GM21717 (cell line): Measurements from ENCODE around the gene COG7.
"Not testable (repeated sequence)": the region's sequence is repeated elsewhere in the genome, so short reads cannot be mapped to it uniquely, and the experiment has no call there.

ENCODE experiments used
- ATAC-seq: cut with Tn5 transposase; IDR thresholded peaks from one replicate; pipeline ENCODE4 v1.9.1; 2021; ENCODE audit warnings: mild to moderate bottlenecking, moderate library complexity; ENCODE audit not compliant: unreplicated experiment

Gene COG7

DNA sequence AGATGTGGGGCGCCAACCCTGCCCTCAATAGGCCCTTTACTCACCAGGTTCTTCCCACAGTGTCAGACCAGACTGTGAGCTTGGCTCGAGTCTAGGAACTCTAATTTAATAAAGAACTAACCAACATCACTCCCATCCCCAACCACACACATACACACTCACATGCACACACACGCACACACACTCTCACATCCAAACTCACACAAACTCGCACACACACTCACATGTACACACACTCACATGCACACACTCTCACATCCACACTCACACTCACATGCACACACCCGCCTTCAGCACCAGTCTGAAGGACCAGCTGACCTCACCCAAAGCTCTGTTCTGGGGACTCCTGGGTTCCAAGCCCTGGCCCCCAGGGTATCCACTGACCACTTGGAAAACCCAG lies 63.8 kb downstream of the COG7 start:
- ATAC-seq, result no peak

DNA sequence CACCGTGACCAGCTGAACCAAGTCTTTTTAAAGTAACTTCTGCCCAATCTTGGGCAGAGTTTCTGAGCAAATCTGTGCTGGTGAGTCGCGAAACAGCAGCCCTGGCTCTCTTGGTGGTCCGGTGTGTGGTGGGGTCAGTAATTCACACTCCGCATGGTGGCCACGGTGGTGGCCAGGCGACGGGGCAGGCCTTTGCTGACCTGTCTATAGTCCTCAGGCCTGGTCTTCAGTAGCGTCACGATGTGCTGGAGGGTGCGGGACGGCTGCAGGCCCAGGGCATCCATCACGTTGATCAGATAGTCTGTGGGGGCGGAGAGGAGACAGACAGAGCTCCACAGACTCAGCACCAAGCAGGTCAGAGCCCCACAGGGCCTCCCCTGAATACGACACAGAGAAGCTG lies 64.2 kb downstream of the COG7 start:
- ATAC-seq, result no peak

DNA sequence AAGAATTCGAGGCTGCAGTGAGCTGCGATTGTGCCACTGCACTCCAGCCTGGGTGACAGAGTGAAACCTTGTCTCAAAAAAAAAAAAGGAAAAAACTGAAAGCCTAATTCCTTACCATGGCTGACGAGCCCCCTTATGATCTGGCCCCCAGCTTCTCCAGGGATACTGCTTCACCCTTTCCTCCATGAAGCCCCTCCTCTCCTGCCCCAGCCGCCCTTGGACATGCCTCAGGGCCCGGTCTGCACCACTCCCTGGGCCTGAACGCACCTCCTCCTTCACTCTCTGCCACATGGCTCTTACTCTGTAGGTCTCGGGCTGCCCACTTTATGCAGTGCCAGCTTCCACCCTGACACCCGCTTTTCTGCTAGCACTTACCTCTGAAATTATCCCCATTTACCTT lies 65.3 kb downstream of the COG7 start:
- ATAC-seq, result no peak

GRCh38 chr16:23385441-23385840 lies 67.5 kb downstream of the COG7 start:
- no peak for ATAC-seq

DNA sequence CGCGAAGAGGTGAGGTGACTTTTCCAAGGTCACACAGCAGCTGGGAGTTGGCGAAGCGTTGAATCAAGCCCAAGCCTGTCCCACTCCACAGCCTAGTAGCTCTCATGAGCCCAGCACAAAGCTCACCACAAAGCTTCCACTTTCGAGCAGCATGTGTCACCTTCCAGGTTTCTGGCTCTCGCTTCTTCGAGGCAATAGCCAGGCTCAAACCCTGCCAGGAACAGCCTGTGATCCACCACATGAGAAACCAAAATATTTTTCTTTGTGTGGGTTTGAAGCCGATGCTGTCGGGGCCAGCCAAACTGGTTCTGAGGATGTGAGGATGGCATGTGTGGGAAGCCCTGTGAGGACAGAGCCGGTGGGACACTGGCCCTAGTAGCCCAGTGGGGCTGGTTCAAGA lies 68.1 kb downstream of the COG7 start:
- ATAC-seq, result no peak

DNA sequence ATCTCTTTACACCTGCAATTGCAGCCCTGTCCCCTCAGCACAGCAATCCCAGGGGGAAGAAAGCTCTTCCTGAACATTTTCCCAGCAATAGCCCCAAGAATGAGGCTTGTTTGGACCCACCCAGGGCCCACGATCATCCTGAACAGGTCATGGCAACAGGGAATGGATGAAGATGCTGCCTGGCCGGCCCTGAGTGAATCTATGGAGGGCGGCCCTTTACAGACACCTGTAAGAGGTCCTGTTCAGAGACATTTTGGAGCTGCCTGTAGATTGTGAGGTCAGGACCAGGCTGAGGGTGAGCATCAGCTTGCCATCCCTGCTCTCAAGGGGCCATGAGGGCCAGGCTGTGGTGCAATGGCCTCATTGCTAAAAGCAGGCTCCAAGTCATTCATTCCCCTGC lies 69.1 kb downstream of the COG7 start:
- ATAC-seq, result no peak

DNA sequence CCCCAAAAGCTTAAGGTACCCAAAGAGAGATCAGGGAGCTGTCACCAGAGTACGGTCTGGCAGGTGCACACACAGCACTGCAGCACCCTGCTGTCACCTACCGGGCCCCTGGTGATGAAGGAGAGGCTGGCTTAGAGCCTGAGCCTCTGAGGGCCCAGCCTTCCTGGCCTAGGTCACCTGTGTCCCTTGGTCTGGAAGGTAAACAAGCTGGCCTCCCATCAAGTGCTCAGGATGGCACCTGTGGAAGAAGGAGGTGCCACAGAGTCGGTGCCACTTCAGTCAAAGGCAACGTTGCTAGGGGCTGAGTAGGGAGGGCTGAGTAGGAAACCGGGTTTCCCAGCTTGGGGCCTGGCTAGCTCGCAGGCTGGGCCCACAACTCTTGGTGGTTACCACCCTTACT lies 70.7 kb downstream of the COG7 start:
- no peak for ATAC-seq

- not testable (repeated sequence) for ATAC-seq
Observed at GRCh38 chr16:23381702-23382101, 71.3 kb downstream of the COG7 start.

DNA sequence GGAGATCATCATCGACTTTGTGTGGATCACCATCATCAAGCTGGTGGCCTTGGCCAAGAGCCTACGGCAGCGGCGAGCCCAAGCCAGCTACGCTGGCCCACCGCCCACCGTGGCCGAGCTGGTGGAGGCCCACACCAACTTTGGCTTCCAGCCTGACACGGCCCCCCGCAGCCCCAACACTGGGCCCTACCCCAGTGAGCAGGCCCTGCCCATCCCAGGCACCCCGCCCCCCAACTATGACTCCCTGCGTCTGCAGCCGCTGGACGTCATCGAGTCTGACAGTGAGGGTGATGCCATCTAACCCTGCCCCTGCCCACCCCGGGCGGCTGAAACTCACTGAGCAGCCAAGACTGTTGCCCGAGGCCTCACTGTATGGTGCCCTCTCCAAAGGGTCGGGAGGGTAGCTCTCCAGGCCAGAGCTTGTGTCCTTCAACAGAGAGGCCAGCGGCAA lies 72.5 kb downstream of the COG7 start:
- ATAC-seq, result no peak

- ATAC-seq, result no peak
Observed at GRCh38 chr16:23379707-23380106, 73.3 kb downstream of the COG7 start.

DNA sequence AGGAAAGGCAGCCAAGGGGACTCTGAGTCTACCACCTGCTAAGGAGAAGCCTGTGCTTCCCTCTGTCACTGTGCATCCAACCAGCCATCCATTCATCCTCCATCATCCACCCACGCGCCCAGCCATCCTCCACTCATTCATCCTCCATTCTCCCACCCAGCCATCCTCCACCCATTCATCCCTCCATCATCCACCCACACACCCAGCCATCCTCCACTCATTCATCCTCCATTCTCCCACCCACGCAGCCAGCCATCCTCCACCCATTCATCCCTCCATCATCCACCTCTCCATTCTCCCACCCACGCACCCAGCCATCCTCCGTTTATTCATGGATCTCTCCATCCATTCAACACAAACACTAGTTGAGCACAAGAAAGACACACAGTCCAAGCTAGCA lies 74.1 kb downstream of the COG7 start:
- ATAC-seq, result no peak

- no peak for ATAC-seq
Observed at GRCh38 chr16:23378256-23378655, 74.7 kb downstream of the COG7 start.

- ATAC-seq, result no peak
Observed at GRCh38 chr16:23377071-23377931, 75.7 kb downstream of the COG7 start.

DNA sequence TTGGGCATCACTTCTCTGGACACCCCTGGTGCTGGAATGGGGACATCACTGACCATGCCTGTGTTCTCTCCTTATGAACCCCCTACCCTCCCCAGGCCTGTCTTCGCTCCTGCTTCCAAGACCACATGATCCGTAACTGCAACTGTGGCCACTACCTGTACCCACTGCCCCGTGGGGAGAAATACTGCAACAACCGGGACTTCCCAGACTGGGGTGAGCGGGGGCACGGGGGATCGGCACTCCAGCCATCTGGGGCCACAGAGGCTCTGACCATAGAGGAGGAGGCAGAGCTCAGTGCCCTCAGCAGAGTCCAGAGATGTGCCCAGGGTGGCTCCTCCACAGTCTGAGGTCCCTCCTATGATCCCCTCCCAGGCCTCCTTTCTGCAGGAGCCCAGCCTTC lies 77.3 kb downstream of the COG7 start:
- no peak for ATAC-seq

DNA sequence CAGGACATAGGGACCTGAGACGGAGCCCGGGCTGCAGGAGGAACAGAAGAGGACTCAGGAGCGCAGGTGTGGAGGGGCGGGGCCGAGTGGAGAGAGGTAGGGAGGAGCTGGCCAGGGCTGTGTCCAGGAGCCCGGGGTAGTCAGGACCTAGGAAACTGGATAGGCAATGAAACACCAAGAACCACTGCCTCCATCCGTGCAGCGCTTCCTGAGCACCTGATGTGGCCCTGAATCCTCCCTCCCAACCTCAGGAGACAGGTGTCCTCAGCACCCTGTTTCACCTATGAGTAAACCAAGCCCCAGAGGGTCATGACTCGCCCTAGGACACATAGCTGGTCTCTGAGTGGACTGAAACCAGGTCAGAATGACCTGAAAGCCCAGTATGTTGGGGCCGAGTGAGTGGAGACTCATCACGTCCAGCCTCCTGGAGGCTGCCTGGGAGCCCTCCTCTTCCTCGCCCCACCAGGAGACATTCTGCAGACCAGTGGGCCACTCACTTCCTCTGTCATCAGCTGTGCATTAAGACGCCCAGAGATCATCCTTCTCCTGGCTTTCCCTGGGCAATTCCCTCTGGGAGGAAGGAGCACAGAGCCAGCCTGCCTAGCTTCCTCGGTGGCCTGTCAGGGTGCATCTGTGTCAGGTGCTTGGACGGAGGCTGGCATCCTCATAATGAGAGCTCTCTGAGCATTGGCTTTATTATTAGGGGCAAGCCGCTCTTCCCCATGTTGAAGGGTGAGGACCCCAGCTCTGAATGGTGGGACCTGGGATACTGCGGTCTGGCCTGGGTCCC lies 78.1 kb downstream of the COG7 start:
- ATAC-seq, result no peak

GRCh38 chr16:23373436-23374219 lies 79.4 kb downstream of the COG7 start:
- ATAC-seq, result no peak

- no peak for ATAC-seq
Observed at GRCh38 chr16:23371368-23371767, 81.6 kb downstream of the COG7 start.

DNA sequence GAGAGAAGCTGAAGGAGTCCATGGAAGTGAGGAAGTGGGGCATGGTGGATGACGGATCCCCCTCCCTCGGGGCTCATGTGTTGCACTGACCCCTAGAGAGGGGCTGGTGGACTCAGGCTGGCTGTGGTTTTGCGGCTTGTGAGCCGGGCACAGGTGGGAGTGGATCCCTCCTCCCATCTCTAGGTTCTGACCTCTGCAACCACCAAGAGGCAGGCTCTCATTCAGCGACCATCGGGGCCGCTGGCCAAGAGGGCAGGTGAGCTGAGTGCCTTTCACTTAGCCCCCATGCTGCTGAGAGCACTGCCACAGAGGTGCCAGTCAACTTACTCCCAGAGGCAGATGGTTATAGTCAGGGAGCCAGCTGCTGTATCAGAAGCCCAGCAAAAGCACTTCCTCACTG lies 83.6 kb downstream of the COG7 start:
- ATAC-seq, result no peak

DNA sequence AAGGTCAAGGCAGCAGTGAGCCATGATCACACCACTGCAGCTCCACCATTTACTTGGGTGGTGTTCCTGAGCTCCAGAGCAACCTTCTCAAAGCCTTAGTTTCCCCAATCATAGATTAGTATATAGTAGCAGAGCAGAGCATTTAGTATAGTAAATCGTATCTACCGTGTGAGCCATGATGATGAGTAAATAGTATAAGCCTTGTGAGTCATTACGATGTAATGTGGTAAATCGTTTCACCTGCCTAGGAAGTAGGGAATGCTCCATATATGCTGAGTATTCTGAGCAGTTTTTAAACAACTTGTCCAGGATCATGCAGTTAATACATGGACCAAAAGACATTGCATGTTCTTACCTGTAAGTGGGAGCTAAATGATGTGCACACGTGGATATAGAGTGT lies 84.5 kb downstream of the COG7 start:
- ATAC-seq, result no peak

- no peak for ATAC-seq
Observed at GRCh38 chr16:23367988-23368387, 85.0 kb downstream of the COG7 start.

DNA sequence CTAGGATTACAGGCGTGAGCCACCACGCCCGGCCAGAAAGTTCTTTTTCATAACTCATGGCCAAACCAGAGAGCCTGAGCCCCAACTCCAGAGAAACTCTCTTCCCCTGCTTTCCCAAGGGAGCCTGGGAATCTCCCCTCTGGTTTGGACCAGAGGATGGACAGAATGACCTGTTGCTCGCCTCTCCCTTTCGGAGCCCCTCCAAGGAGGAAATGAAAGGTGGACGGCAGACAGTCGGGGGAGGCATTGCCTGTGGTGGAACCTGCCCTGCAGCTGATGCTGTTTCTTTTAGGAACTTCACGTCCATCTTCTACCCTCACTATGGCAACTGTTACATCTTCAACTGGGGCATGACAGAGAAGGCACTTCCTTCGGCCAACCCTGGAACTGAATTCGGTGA lies 85.4 kb downstream of the COG7 start:
- ATAC-seq, result no peak
